Neuronal stem cell (in vitro differentiated cells): Measurements from ENCODE around the gene AIDA.
"Not testable (repeated sequence)": the region's sequence is repeated elsewhere in the genome, so short reads cannot be mapped to it uniquely, and the experiment has no call there.

Experiments used
- DNase-seq: peaks from one replicate; pipeline ENCODE4 v3.0.0-alpha.2; 2013; ENCODE audit warnings: low spot score
- H2AFZ ChIP-seq: one replicate; pipeline ENCODE4 v1.6.1; 2013; ENCODE audit warnings: mild to moderate bottlenecking, low read length, inconsistent platforms
- H2AK5ac ChIP-seq: 2 replicates; pipeline ENCODE4 v1.6.1; 2013; ENCODE audit warnings: low read depth, mild to moderate bottlenecking, inconsistent platforms, low read length, moderate library complexity, mixed read lengths
- H2BK120ac ChIP-seq: 2 replicates; pipeline ENCODE4 v1.6.1; 2013; ENCODE audit warnings: low read depth, mild to moderate bottlenecking, inconsistent platforms, low read length, moderate library complexity, mixed read lengths
- H2BK12ac ChIP-seq: one replicate; pipeline ENCODE4 v1.6.1; 2013; ENCODE audit warnings: low read length, inconsistent platforms
- H2BK15ac ChIP-seq: 2 replicates; pipeline ENCODE4 v1.6.1; 2013; ENCODE audit warnings: mild to moderate bottlenecking, low read length, inconsistent platforms, mixed read lengths
- H2BK5ac ChIP-seq: one replicate; pipeline ENCODE4 v1.6.1; 2013; ENCODE audit warnings: inconsistent platforms, mild to moderate bottlenecking, low read length, moderate library complexity
- H3K14ac ChIP-seq: one replicate; pipeline ENCODE4 v1.6.1; 2013; ENCODE audit warnings: low read length, inconsistent platforms
- H3K18ac ChIP-seq: 2 replicates; pipeline ENCODE4 v1.6.1; 2013; ENCODE audit warnings: low read length, inconsistent platforms
- H3K23ac ChIP-seq: 2 replicates; pipeline ENCODE4 v1.6.1; 2013; ENCODE audit warnings: low read depth, mild to moderate bottlenecking, mixed read lengths, low read length, inconsistent platforms; ENCODE audit not compliant: poor library complexity
- H3K27ac ChIP-seq: replicated peaks from 3 replicates; pipeline ENCODE4 v1.5.1; 2013; ENCODE audit warnings: low read length, inconsistent platforms
- H3K27me3 ChIP-seq, 3 experiments: 2 replicates each; pipeline ENCODE4 v1.6.1; 2013; ENCODE audit warnings: low read length in 3 of 3, mild to moderate bottlenecking in 2 of 3, inconsistent platforms in 1 of 3, low read depth in 1 of 3, mixed read lengths in 1 of 3, moderate library complexity in 1 of 3; ENCODE audit not compliant: control insufficient read depth in 3 of 3, insufficient read depth in 3 of 3
- H3K36me3 ChIP-seq, 2 donors: replicated peaks in 1 of 2; 2 replicates each; pipeline ENCODE4 v1.6.1; 2013; ENCODE audit warnings: low read length in 2 of 2; ENCODE audit not compliant: control insufficient read depth in 2 of 2, insufficient read depth in 2 of 2
- H3K4ac ChIP-seq: 2 replicates; pipeline ENCODE4 v1.6.1; 2013; ENCODE audit warnings: inconsistent platforms, mild to moderate bottlenecking, low read length, moderate library complexity
- H3K4me1 ChIP-seq, 2 donors: 1 replicate in 1 of 2; 2 replicates in 1 of 2; pipeline ENCODE4 v1.6.1; 2013; ENCODE audit warnings: low read length in 2 of 2, low read depth in 1 of 2; ENCODE audit not compliant: control insufficient read depth in 2 of 2, insufficient read depth in 1 of 2
- H3K4me2 ChIP-seq: one replicate; pipeline ENCODE4 v1.6.1; 2013; ENCODE audit warnings: mild to moderate bottlenecking, low read length, inconsistent platforms; ENCODE audit not compliant: insufficient read depth, poor library complexity, severe bottlenecking
- H3K4me3 ChIP-seq, 2 donors: 2 replicates each; pipeline ENCODE4 v1.5.1; 2013; ENCODE audit warnings: low read length in 2 of 2, mild to moderate bottlenecking in 2 of 2, inconsistent platforms in 1 of 2, moderate library complexity in 1 of 2
- H3K79me1 ChIP-seq: one replicate; pipeline ENCODE4 v1.6.1; 2013; ENCODE audit warnings: low read depth, mild to moderate bottlenecking, inconsistent platforms, low read length, moderate library complexity
- H3K9ac ChIP-seq: one replicate; pipeline ENCODE4 v1.6.1; 2013; ENCODE audit warnings: mild to moderate bottlenecking, low read depth, low read length, inconsistent platforms; ENCODE audit not compliant: poor library complexity
- H3K9me3 ChIP-seq, 2 donors: replicated peaks in 1 of 2; 2 replicates each; pipeline versions ENCODE3 to v1.6.1; 2013; ENCODE audit warnings: low read length in 2 of 2, mild to moderate bottlenecking in 2 of 2, inconsistent platforms in 1 of 2, low read depth in 1 of 2, mixed read lengths in 1 of 2, moderate library complexity in 1 of 2; ENCODE audit not compliant: control insufficient read depth in 2 of 2, insufficient read depth in 1 of 2
- H4K8ac ChIP-seq: one replicate; pipeline ENCODE4 v1.6.1; 2013; ENCODE audit warnings: low read depth, mild to moderate bottlenecking, inconsistent platforms, low read length, moderate library complexity
- H4K91ac ChIP-seq: one replicate; pipeline ENCODE4 v1.6.1; 2013; ENCODE audit warnings: low read length, low read depth, mild to moderate bottlenecking, inconsistent platforms; ENCODE audit not compliant: poor library complexity
- WGBS, 2 donors: extraction: QIAGEN DNeasy Blood & Tissue Kit; methylation state at CpG; one replicate each; pipeline ENCODE4 v1.1.7; 2013; ENCODE audit warnings: missing lambda C conversion rate in 2 of 2, mixed read lengths in 1 of 2; ENCODE audit not compliant: insufficient read length in 2 of 2, insufficient replicate concordance in 1 of 2; ENCODE audit errors: extremely low coverage in 2 of 2; 5-methylcytosine and 5-hydroxymethylcytosine counted together

The AIDA gene

GRCh38 chr1:222669107-222669506, 43.2 kb downstream of the AIDA start:
- not testable (repeated sequence) for H3K4me2 ChIP-seq, H3K79me1 ChIP-seq, H3K9ac ChIP-seq, H2AK5ac ChIP-seq, H3K4ac ChIP-seq, H2BK12ac ChIP-seq, H4K91ac ChIP-seq, DNase-seq, H2BK5ac ChIP-seq, H3K4me3 ChIP-seq, H3K27me3 ChIP-seq, H3K14ac ChIP-seq, H3K9me3 ChIP-seq, H3K4me1 ChIP-seq, H3K18ac ChIP-seq, H4K8ac ChIP-seq, H2BK15ac ChIP-seq, H3K23ac ChIP-seq, H2BK120ac ChIP-seq, H3K27ac ChIP-seq, H2AFZ ChIP-seq
- H3K36me3 ChIP-seq: peaks cover 22 to 75% of the 10 kb centered on the region in 2 donors
- WGBS, 2 donors: no CpG with 5 or more reads among the region's 2 CpGs

DNA sequence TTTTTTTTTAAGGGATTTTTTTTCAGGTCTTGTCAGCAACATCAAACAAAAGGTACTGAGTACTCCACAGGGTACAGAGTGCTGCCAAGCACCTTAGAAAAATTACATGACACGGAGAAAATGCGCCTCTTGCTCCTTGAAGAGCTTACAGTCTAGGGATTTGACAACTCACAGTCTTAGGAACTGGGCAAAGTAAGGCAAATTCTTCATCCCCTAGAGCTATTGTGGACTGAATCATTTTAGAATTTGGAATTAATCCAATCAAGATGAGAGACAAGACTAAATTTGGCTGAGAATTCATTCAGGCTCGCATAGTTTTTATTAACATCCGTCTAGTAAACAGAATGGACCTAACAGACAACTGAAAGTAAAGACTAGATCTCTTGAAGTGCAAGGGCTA, 44.1 kb downstream of the AIDA start:
- H3K79me1 ChIP-seq, H3K27ac ChIP-seq, H2BK5ac ChIP-seq, H2AK5ac ChIP-seq, DNase-seq, H3K4me2 ChIP-seq, H3K14ac ChIP-seq, H4K91ac ChIP-seq, H3K9me3 ChIP-seq, H3K4ac ChIP-seq, H3K9ac ChIP-seq, H4K8ac ChIP-seq, H3K4me3 ChIP-seq, H3K18ac ChIP-seq, H3K27me3 ChIP-seq, H3K23ac ChIP-seq, H2BK15ac ChIP-seq, H3K4me1 ChIP-seq, H2BK12ac ChIP-seq, H2AFZ ChIP-seq, H2BK120ac ChIP-seq: not testable (repeated sequence)
- WGBS, 2 donors: no CpG with 5 or more reads among the region's 4 CpGs
- peaks cover 26 to 82% of the 10 kb centered on the region in 2 donors for H3K36me3 ChIP-seq

GRCh38 chr1:222665964-222666363, 46.3 kb downstream of the AIDA start:
- Histone ChIP-seq H3K23ac (no peak overlapping the region), H2BK15ac (no peak overlapping the region), H3K4me2 (no peak overlapping the region), H2AFZ (no peak overlapping the region), H2BK12ac (no peak overlapping the region), H3K18ac (no peak overlapping the region), H4K8ac (no peak overlapping the region), H3K9me3 (no peaks in the 10 kb centered on the region), H3K4ac (no peak overlapping the region), H2AK5ac (no peak overlapping the region), H3K14ac (no peak overlapping the region), H3K36me3 (peaks cover 29 to 82% of the 10 kb centered on the region in 2 donors), H3K27me3 (no peaks in the 10 kb centered on the region), H2BK120ac (no peak overlapping the region), H3K9ac (no peak overlapping the region), H3K4me1 (no peaks in the 10 kb centered on the region), H4K91ac (no peak overlapping the region), H3K79me1 (no peaks in the 10 kb centered on the region), H3K4me3 (no peak overlapping the region), H3K27ac (no peak overlapping the region), H2BK5ac (no peak overlapping the region)
- no peak for DNase-seq
- WGBS, 2 donors: no CpG with 5 or more reads among the region's 7 CpGs

GRCh38 chr1:222663431-222663934, 48.8 kb downstream of the AIDA start:
- no peaks in the 10 kb centered on the region for H3K79me1 ChIP-seq
- no peak overlapping the region for H2BK12ac ChIP-seq
- no peaks in the 10 kb centered on the region for H3K4me1 ChIP-seq
- no peak overlapping the region for H3K18ac ChIP-seq
- no peak overlapping the region for H4K8ac ChIP-seq
- H2BK5ac ChIP-seq: no peak overlapping the region
- no peak overlapping the region for H2AK5ac ChIP-seq
- H3K27ac ChIP-seq: no peak overlapping the region
- no peaks in the 10 kb centered on the region for H3K9me3 ChIP-seq
- H3K4me2 ChIP-seq: no peak overlapping the region
- H2BK120ac ChIP-seq: no peak overlapping the region
- no peak for DNase-seq
- H3K27me3 ChIP-seq: no peaks in the 10 kb centered on the region
- no peak overlapping the region for H3K4ac ChIP-seq
- H4K91ac ChIP-seq: no peak overlapping the region
- H3K14ac ChIP-seq: no peak overlapping the region
- no CpG with 5 or more reads among the region's 4 CpGs for WGBS, 2 donors
- no peak overlapping the region for H2AFZ ChIP-seq
- no peak overlapping the region for H3K4me3 ChIP-seq
- no peak overlapping the region for H3K23ac ChIP-seq
- H3K9ac ChIP-seq: no peak overlapping the region
- no peak overlapping the region for H2BK15ac ChIP-seq
- H3K36me3 ChIP-seq: peaks cover 34 to 94% of the 10 kb centered on the region in 2 donors
